ENCODE results near the gene CDKL2. TPM values are rescaled to one million over a fixed set of nuclear protein-coding genes. Genes with fewer than 3 reads are reported as not detected.

The CDKL2 gene
- total RNA-seq, 1 experiment from 2014 or later: not detected

DNA sequence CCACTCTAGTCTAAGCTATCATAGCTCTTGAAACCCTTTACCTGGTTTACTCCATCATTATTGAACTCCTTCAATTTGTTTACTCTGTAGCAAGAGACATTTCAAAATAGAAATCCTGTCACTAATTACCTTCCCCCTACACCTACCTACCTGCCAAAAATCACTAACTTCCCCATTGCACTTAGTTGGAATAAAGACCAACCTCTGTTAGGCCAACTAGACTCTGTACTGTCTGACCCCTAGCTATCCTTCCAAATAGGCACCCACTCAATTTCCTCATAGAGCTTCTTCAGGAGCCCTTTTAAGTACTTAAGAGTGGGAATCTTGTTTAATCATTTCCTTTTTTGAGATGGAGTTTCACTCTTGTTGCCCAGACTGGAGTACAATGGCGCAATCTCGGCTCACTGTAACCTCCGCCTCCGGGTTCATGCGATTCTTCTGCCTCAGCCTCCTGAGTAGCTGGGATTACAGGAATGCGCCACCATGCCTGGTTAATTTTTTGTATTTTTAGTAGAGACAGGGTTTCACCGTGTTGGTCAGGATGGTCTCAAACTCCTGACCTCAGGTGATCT lies 8.9 kb upstream of the CDKL2 start:
- no peak for DNase-seq (ENCODE audit: low spot score)

DNA sequence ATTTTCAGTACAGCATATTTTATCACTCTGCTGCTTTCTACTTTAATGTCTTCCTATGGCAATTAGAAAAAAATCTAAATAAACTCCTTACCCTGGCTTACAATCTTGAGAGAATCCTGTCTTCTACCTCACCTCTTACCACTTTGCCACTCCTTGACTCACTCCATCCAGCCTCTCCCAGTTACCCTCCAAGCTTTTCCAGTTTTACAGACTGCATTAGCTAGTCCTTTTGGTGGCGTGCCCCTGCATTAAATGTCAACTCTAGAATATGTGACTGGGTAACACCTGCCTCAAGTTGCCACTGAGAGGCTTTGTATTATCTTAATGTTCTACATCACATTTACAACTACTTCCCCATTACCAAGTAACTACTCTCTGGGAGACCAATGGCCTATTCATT lies 7.5 kb upstream of the CDKL2 start:
- no peak for DNase-seq (ENCODE audit: low spot score)

DNA sequence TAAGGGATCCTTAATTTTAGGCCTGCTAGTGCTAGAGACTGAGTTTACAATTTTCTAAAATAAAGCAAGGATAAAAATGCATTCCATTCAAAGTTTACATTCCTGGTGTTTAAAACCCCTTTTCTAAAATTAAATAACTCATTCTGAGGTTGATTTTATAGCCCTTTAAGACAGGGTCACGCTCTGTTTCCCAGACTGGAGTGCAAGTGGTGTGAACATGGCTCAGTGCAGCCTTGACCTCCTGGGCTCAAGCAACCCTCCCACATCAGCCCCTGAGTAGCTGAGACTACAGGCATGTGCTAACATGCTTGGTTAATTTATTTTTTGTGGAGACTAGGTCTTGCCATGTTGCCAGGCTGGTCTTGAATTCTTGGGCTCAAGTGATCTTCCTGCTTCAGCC lies 6.8 kb upstream of the CDKL2 start:
- DNase-seq (ENCODE audit: low spot score): no peak

DNA sequence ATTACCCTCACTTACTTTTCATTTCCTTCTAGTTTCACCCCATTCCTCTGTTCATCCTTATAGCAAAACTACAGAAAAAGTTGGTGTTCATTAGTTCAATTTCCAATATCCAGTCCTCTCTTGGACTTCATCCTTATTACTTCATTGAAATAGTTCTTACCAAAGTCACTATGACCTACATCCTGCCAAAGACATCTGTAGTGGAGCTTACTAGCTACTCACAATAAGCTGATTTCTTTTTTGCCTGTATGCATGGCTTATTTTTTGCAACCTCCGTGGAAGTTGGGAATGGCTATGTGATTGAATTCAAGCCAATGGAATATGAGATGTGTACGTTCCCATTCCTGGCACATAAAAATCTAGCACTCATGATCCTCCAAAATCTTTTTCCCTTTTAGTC lies 4.6 kb upstream of the CDKL2 start:
- DNase-seq (ENCODE audit: low spot score): no peak

DNA sequence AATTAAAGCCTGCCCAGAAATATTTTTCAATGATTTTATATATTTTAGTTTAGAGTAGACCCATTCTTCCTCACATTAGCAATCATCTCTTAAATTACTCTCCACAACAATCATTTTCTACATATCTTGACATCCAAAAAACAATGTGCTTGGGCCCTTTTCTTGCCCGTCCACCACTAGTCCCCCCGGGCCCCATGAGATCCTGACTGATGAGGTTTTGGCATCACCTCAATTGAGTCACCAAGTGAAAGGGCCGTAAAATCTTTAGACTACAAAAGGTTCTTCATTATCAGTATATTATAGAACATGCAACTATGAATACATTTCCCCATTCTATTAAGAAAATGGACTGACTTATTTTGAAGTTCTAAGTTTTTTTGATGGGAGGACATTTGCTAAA lies 4.0 kb upstream of the CDKL2 start:
- no peak for DNase-seq (ENCODE audit: low spot score)

DNA sequence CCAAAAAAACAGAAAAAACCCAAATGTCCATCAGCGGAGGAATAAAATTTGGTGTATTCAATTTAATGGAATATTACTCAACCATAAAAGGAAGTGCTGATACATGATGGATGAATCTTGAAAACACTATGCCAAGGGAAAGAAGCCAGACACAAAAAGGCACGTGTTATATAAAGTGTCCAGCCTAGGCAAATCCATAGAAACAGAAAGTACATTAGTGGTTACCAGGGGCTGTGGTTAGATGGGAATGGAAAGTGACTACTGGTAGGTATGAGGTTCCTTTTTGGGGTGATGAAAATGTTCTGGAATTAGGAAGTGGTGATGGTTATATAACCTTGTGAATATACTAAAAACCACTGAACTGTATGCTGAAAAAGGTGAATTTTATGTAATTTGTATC lies 3.5 kb upstream of the CDKL2 start:
- peak; percentile 8 for DNase-seq (ENCODE audit: low spot score)

DNA sequence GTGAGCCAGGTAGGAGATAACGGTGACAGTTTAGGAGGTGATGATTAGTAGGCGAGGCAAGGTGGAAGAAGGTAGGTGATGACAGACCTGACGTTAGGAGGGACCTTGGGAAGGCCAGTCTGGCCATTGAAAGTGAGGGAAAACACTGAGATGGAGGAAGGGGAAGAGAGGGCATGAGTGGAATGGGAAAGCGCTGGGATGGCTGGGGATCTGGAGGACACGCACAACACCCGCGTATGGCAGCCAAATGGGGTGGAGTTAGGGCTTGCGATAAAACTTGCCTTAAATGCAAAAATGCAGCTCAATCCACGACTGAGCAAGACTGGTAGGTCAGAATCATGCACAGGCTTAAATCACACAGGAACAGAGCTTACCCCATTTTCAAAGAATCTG lies 605 bp upstream of the CDKL2 start:
- no peak for DNase-seq (ENCODE audit: low spot score)

DNA sequence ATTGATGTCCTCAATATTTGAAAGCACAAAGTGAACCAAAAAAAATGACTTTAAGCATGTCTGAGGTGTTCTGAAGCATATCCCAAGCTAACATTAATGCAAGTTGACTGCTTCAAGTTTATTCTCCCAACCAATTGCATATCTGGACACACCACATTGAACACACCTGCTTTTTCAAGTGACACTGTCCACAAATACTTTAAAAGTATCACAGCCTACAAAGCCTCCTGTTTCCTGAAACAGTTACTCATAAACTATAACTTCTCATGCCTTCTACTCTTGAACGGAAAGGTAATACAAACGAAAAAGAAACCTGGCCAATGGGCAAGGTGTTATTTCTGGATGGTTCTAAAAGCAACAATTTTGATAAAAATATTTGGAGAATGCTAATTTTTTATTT lies 1.1 kb downstream of the CDKL2 start:
- no peak for DNase-seq (ENCODE audit: low spot score)

DNA sequence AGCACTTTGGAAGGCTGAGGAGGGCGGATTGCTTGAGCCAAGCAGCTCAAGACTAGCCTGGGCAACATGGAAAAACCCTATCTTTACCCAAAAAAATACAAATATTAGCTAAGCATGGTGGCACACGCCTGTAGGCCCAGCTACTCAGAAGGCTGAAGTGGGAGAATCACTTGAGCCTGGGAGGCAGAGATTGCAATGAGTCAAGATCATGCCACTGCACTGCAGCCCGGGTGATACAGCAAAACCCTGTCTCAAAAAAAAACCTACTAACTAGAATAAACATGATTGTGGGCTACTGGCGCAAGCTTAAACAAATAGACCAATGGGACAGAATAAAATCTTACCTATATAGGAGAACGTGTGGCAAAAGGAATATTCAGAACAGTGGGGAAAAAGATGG lies 7.3 kb downstream of the CDKL2 start:
- DNase-seq (ENCODE audit: low spot score): no peak

DNA sequence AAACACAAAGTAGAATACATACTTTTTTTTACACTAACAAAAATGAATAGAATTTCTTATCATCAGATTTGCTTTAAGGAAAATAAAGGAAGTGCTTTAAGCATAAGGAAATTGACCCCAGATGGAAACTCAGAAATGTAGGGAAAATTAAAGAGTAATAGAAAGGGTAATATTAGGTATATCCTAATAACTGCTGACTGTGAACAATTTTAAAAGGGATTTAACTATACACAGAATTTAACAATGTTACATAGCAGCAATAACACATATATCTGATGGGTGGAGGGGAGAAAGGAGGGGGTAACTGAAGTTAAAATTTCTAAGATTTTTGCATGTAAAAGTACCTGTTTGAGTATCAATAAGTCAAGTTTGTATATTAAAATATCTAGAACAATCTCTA lies 8.6 kb downstream of the CDKL2 start:
- no peak for DNase-seq (ENCODE audit: low spot score)

DNA sequence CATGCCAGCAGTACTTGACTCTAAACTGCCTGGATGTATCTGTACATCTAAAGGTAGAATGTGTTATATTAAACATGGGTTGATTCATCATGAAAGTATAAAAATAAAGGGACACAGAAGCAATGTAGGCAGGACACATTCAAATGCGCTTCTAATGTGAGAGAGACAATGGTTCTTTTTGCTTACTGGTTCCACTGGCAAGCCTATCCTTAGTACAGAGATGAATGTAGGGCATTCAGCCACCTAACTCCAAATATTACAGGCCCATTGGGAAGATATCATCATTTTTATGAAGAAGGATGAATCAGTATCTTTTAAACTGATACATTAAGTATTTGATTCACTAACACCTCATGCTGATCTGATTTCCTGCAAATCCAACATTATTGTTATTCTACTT lies 18.0 kb downstream of the CDKL2 start:
- DNase-seq (ENCODE audit: low spot score): no peak

DNA sequence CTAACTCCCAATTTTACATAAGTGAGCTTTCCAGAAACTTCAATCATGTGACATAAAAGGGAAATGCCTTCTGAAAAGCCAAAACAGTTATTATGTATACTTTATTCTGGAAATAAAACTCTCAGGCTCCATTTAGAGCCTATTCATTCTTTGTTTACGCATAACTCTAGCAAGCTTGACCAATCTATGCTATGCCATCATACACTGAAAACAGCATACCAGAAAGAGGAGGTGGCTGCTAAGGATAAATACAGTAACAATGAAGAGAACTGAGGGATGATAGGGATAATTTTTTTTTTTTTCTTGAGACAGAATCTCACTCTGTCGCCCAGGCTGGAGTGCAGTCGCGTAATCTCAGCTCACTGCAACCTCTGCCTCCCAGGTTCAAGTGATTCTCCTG lies 24.4 kb downstream of the CDKL2 start:
- no peak for DNase-seq (ENCODE audit: low spot score)

DNA sequence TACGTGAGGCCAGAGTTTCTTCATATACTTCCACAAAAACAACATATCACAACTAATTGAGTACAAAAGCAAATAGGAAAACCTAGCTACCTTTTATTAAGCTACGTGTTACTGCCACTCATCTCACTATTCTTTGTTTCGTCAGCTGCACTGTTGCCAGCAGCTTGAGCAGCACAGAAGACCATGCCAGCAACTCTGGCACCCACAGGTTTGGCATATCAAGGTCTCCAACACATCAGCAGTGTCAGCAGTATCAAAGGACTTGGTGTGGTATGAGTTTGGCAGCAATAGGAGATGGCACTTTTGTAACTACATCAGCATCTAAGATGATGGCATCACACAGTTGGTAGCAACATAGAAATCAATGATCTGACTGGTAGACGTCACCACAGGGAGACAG lies 30.7 kb downstream of the CDKL2 start:
- DNase-seq (ENCODE audit: low spot score): no peak

DNA sequence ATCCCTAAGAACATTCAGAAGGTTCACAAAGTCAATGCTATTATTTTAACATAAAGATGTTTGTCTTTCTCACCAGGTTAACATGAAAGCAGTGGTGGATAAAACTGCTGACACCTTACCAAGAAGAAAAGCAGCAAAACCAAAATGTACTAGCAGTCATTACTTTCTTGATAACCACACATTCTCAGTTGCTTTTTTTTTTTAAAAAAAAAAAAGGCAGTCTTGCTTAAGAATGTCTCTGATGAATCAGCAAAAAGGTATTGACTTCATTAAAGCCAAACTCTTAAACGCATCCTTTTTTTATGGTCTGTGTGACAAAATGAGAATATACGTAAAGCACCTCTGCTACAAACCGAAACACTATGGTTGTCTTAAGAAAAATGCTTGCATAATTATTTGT lies 31.9 kb downstream of the CDKL2 start:
- peak; percentile 4 for DNase-seq (ENCODE audit: low spot score)

DNA sequence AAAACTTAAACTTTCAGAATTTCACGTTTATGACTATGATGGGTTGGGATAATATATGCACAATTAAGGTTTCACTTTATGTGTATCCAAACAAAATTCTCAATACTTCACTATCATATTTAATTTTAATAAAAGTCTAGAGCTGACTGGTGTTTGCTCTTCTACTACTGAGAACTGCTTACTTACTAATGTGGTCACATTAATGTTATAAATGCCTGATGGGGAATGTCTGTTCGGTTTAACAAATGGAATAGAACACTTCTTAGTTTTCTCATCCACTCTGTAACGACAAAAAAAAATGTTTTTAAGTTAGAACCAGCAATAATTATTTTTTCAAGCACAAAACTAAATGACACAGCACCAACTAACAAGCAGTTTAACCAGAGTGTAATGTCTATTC lies 34.3 kb downstream of the CDKL2 start:
- DNase-seq (ENCODE audit: low spot score): no peak

DNA sequence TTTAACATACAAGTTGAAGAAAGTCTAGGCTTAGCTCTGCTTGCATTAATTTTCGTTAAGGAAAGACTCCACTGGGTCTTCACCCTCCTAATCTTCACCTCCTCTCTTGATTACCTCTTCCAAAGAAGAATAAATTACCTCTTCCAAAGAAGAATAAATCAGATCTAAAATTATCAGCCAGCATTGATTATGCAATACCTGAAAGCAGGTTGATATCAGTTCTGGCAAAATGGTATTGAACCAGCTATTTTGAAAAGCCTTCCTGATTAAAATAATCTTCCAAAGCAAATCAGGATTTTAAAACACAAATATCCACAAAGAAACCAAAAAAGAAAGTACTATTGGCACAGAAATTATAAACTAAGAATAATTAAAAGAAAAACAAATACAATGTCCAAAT lies 36.9 kb downstream of the CDKL2 start:
- no peak for DNase-seq (ENCODE audit: low spot score)

DNA sequence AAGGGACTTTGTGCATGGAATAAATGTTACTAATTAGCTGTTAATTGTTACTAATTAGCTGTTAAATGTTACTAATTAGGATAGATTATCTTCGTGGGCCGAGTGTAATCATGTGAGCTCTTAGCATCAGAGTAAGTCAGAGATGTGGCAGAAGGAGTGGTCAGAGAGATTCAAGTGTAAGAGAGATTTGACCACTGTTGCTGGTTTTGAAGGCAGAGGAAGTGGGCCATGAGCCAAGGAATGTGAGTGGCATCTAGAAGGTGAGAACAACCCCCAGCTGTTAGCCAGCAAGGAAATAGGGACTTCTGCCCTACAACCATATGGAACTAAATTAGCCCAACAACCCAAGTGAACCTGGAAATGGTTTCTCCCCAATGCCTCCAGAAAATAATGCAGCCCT lies 46.3 kb downstream of the CDKL2 start:
- peak; percentile 7 for DNase-seq (ENCODE audit: low spot score)

DNA sequence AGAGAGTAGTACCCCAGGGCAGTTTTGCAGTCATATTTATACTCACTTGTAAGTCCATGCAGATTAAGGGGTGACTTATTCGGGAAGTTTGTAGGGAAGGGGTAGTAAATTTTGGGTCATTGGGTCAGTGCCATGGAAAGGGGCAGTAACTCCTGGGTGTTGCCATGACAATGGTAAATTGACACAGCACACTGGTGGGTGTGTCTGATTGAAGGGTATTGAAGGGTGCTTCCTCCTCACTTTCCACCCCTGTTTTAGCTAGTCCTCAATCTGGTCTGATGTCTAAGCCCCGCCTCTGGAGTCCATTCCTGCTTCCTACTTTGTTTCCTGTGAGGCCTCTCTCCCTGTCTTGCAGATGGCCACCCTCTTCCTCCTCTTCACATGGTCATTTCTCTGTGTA lies 62.6 kb downstream of the CDKL2 start:
- no peak for DNase-seq (ENCODE audit: low spot score)

DNA sequence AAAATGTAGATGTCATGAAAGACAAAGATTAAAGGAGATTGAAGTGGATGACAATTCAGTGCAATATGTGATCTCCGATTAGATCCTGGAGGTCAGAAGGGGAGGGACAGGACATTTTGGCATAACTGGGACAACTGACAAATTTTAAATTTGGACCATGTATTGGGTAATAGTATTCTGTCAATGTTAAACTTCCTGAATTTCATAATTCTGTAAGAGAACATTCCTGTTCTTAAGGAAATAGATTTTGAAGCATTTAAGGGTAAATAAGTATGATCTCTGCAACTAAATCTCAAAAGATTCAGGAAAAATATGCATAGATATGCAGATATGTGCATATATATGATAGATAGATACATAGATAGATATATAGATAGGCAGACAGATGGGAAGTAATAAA lies 63.4 kb downstream of the CDKL2 start:
- no peak for DNase-seq (ENCODE audit: low spot score)

DNA sequence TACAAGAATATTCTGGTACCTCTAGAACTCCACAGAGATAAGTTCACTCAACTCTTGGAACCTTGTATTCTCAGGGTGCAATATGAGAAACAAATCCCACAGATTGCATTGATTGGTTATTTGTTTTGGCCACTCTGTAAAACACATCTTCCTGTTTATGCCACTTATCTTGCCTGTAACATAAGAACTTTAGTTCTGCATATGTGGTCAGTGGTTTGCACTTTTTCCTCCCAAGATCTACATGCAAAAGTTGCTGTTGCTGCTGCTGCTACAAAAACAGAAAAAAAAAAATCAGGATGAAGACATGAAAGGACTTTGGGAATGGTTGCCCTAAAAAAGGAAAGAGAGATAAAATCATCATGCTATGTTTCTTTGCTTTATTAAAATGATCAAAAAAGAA lies 64.8 kb downstream of the CDKL2 start:
- DNase-seq (ENCODE audit: low spot score): no peak

DNA sequence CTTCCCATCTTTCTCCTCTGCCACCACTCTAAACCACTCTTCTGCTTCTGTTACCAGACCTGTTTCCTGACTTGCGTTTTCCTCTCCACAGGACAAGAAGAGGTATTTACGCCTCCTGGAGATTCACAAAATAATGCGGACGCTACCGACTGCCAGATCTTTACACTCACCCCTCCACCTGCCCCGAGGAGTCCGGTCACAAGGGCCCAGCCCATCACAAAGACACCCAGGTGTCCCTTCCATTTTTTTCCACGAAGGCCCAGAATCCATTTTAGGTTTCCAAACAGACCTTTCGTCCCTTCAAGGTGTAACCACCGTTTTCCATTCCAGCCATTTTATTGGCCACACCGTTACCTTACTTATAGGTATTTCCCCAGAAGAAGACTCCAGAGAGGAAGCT lies 66.3 kb downstream of the CDKL2 start:
- no peak for DNase-seq (ENCODE audit: low spot score)

DNA sequence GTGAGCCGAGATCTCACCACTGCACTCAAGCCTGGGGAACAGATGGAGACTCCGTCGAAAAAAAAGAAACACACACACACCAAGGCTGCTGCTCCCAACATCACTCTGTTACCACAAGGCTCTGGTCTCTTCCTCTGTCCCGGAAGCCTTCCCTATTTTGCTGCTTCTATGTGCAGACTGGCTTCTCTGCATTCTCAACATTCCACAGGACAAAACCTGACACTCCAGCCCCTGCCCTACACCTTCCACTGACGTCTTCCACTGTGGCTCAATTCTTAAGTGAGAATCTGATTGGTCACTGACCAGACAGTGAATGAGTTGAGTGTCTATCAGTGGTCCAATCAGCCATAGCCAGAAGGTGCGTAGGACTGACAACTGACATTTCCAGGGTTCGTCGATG lies 68.5 kb downstream of the CDKL2 start:
- no peak for DNase-seq (ENCODE audit: low spot score)

DNA sequence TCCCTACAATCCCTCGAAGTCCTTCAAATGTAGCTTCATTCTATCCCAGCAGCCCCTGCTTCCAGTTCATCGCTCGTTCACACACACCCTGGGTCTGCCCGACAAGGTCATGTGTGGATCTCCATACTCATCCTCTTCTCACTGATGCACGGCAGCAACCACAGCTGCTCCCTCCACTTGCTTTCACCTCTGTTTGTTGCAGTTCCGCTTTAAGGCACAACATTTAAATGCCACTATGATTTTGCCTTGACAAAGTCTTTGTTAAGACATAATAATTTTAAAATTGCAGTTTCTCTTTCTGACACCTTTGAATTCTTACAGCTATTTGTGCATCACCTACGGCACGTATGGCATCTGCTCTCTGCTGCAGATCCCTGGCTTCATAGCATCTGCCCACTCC lies 72.6 kb downstream of the CDKL2 start:
- DNase-seq (ENCODE audit: low spot score): no peak

DNA sequence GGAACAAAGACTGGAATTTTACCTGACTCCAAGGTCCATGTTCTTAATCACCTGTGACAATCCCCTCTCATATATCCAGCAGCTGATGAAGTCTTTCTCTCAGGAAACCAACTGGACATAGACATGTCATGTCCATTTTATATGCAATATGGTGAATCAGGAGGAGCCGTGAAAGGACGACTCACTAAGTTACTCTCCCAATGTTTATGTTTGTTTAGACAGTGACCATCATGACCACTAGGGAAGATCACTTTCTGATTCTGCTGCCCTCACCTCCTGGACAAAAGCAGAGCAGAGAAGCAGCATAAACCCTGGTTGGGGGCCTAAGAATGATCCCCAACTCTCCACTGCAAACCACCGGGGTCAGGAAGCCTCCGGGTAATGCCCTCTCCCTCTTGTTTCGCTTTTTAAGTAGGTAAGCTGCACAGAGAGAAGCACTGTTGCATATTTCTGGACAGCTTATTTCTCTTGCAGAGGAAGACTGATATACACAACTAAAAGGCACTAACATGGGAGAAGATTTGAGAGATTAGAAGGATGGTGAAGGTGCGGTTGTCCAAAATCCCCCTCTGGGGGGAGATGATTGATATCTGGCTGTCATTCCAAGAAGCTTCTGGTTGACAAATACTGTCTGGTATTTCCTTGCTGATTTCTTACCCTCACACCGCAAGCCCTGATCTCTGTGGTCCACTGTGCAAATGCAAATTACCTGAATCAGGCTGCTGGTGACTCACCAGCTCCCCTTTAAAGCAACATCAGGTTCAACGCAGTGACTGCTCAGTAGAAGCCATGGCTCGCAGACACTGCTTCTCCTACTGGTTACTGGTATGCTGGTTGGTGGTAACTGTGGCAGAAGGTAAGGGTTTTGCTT lies 74.8 kb downstream of the CDKL2 start, which contains the start of gene ODAPH:
Gene ODAPH, plus strand, starts transcription at position 773 of the 871 bp plus-strand sequence. Its CDS starts 17 bp downstream, at position 790.
- DNase-seq (ENCODE audit: low spot score): peak; percentile 63
